ENCODE data around the gene HS3ST5.
"Not testable (repeated sequence)": the region's sequence is repeated elsewhere in the genome, so short reads cannot be mapped to it uniquely, and the experiment has no call there.

Gene HS3ST5

GRCh38 chr6:114055349-114055748 lies 287.5 kb downstream of the HS3ST5 start:
- no peak for DNase-seq (ENCODE audit: low read depth in 2 of 2, low spot score in 1 of 2)

- DNase-seq (ENCODE audit: low read depth in 2 of 2, low spot score in 1 of 2), result no peak
These were observed 289.0 kb downstream of the HS3ST5 start for GRCh38 chr6:114053791-114054190.

DNA sequence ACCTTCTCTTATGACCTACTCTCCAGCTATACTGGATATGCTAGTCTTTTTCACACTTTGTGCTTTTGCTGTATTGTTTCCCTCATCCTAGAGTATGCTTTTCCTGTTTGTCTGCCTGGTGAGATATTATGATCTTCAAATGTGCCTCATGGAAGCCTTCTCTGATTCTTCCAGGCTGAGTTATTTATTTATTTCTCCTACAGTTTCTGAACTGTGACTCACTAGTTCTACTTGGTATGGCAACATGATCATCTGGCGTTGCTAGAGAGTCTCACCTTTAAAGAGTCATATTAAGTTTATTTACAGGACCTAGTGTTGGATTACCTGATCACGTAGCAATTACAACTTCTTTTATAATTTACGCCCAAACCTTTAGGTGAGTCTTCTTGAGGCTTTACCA lies 290.7 kb downstream of the HS3ST5 start:
- no peak for DNase-seq (ENCODE audit: low read depth in 2 of 2, low spot score in 1 of 2)

GRCh38 chr6:114051031-114051430 lies 291.8 kb downstream of the HS3ST5 start:
- no peak for DNase-seq (ENCODE audit: low read depth in 2 of 2, low spot score in 1 of 2)

DNA sequence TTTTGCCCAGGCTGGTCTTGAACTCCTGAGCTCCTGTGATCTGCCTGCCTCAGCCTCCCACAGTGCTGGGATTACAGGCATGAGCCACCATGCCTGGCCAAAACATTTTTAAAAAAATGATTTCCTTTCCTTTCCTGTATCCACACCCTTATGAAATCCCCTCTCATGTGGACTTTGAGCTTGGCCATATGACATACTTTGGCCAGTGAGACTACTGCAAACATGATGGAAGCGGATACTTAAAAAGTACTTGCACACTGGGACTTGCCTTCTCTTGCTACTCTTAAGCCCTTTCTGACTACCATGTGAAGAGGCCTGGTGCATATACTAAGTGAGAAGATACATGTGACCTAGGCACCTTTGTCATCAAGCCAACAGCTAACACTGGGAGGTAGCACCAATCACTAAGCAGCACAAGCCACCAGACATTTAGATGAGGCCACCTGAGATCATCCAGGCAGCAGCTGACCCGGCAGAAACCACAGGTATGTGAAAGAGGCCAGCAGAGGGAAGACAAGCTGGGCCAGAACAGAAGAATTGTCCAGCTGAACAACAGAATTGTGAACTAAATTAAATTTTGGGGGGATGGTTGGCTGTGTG lies 293.4 kb downstream of the HS3ST5 start:
- DNase-seq (ENCODE audit: low read depth in 2 of 2, low spot score in 1 of 2), result no peak

DNA sequence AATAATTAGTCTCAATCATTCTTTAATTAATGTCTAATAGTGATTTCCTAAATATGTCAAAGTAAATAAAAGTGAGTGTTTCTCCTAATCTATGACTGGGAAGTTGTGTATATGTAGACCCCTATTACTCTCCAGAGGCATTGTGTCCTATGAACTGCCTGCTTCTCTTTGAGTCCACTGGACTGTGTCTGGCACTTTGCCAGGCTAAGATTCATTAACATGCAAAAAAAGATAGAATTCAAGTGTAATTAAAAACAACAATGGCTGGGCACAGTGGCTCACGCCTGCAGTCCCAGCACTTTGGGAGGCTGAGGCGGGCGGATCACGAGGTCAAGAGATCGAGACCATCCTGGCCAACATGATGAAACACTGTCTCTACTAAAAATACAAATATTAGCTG lies 298.3 kb downstream of the HS3ST5 start:
- not testable (repeated sequence) for DNase-seq (ENCODE audit: low read depth in 2 of 2, low spot score in 1 of 2)

DNA sequence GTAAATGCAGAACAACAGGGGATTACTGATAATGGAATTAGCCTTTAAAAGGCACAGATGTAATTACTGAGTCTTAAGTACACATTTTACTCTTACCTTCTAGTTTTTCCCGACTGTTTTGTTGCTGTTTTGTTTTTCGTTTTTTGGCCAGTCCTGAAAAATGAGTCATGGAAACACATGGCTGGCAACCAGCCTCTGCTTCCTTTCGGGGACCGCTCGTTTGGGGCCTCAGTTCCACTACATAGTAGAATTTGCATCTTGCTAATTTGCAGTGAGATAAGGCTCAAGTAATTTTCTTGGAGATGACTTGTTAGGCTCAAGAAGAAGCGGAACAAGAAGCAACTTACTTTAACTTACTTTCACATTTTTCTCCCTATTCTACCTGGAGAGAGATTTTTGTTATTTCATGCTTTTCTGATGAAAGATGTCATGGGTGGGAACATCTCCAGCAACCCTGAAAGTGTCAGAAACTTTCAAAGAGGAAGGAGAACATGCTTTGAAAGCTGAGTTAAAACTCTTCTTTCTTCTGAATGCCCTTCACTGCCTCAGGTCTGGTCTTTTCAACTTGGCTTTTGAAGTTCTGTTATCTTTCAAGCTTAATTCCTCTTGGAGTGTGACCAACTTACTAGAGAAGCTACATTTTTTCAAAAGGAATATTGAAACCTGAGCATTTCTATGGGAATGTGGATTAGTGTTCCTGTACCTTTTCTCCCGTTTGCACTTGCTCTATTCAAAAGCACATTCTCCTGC lies 300.4 kb downstream of the HS3ST5 start:
- no peak for DNase-seq (ENCODE audit: low read depth in 2 of 2, low spot score in 1 of 2)

GRCh38 chr6:114040871-114041270 lies 302.0 kb downstream of the HS3ST5 start:
- DNase-seq (ENCODE audit: low read depth in 2 of 2, low spot score in 1 of 2), result no peak

DNA sequence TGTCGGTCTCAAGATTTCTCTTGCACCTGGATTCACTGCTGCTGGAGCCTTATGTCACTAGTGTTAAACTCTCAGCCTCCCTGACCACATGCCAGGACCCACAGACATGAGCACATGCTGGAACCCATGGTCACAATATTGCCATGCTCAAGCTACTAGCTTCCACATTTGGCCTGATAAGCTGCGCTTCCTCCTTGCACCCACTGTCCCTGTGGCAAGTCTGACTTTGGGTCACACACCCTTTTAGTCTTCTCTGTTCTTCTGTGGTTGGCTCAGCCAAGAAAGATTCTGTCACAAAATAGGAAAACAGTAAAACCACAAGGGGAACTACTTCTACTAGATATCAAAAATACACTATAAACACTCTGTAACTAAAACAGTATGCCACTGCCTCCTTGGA lies 303.0 kb downstream of the HS3ST5 start:
- no peak for DNase-seq (ENCODE audit: low read depth in 2 of 2, low spot score in 1 of 2)

GRCh38 chr6:114033606-114034005 lies 309.2 kb downstream of the HS3ST5 start:
- DNase-seq (ENCODE audit: low read depth in 2 of 2, low spot score in 1 of 2), result no peak

DNA sequence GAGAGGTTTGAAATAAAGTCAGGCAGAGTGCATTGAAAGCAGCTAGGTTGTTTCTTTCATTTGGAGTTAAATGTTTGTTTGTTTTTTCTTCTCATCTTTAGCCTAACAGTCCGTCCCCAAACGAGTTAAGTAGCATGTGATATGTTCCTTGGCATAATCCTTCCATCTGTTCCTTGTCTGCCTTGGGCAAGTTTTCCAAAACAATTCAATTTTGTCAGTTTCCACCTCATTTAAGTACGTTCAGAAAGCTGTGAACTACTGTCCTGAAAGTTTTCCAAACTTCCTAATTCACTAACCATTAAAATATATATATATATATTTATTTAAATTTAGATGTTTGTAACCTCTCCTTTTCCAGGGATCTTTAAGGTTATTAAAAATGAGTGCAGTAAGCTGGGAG lies 310.1 kb downstream of the HS3ST5 start:
- no peak for DNase-seq (ENCODE audit: low read depth in 2 of 2, low spot score in 1 of 2)

- no peak for DNase-seq (ENCODE audit: low read depth in 2 of 2, low spot score in 1 of 2)
These were observed 312.1 kb downstream of the HS3ST5 start for GRCh38 chr6:114030767-114031166.

GRCh38 chr6:114024746-114025145 lies 318.1 kb downstream of the HS3ST5 start:
- DNase-seq (ENCODE audit: low read depth in 2 of 2, low spot score in 1 of 2), result no peak

DNA sequence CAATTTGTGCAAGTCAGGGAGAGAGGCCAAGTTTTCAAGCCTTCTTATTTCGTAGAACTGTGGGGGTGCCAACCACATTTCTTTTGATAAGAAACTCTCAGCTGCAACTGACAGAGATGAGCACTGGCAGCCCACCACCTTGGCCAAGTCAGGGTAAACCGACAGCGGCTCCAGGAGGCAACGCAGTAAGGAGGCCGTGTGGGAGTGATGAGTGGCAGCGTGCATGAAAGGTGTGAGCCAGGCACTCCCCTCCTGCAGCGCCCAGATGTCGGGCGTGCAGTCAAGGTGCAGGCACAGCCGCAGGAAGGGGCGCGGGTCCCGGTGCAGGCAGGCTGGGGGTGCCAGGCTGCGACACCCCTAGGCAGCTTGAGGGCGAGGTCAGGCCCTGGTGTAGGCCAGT lies 322.6 kb downstream of the HS3ST5 start:
- no peak for DNase-seq (ENCODE audit: low read depth in 2 of 2, low spot score in 1 of 2)

- DNase-seq (ENCODE audit: low read depth in 2 of 2, low spot score in 1 of 2), result not testable (repeated sequence)
These were observed 325.7 kb downstream of the HS3ST5 start for GRCh38 chr6:114017146-114017545.

GRCh38 chr6:114014106-114014505 lies 328.7 kb downstream of the HS3ST5 start:
- not testable (repeated sequence) for DNase-seq (ENCODE audit: low read depth in 2 of 2, low spot score in 1 of 2)

- not testable (repeated sequence) for DNase-seq (ENCODE audit: low read depth in 2 of 2, low spot score in 1 of 2)
These were observed 331.3 kb downstream of the HS3ST5 start for GRCh38 chr6:114011486-114011885.

DNA sequence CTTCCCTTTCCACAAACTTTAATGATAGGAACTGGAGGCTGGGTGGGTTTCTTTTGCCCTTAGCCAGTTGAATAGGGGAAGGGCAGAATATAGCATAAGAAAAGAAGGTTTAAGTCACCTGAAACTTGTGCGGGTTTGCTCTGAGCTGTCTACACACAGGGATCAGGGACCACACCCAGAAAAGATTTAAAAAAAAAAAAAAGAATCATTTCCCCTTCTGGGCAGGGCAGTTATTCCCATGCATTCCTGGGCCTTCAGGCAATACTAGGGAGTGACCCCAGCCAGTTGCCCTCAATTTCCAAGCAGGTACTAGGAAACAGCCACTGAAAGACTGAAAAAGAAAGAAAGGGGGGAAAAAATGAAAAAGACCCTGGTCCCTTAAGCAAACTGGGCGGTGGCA lies 332.3 kb downstream of the HS3ST5 start:
- no peak for DNase-seq (ENCODE audit: low read depth in 2 of 2, low spot score in 1 of 2)

DNA sequence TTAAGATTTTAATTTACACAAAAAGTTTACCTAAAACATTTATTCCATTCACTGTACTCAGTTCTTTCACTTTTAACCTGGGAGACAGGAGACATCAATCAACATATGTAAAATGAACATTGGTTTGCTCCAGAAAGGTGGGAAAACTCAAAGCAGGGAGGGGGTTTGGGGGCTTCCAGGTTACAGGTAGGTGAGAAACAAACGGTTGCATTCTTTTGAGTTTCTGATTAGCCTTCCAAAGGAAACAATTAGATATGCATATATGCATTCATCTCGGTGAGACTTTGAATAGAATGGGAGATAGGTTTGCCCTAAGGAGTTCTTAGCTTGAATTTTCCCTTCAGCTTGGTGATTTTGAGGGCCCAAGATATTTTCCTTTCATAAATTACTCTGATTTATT lies 333.6 kb downstream of the HS3ST5 start:
- no peak for DNase-seq (ENCODE audit: low read depth in 2 of 2, low spot score in 1 of 2)

DNA sequence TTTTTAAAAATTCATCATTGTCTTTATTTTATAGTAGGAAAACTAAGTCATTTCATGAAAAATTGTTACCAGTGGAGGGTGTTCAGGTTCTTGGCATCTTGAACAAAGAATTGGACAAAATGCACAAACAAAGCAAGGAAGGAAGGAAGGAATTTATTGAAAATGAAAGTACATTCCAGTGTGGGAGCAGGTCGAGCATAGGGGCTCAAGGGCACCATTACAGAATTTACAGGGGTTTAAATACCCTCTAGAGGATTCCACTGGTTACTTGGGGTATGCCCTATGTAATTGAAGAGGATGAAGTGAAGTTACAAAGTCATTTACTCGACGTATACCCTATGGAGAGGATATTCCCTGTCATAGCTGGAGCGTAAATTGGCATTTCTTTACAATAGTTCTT lies 334.5 kb downstream of the HS3ST5 start:
- DNase-seq (ENCODE audit: low read depth in 2 of 2, low spot score in 1 of 2), result no peak

GRCh38 chr6:114007516-114007915 lies 335.3 kb downstream of the HS3ST5 start:
- no peak for DNase-seq (ENCODE audit: low read depth in 2 of 2, low spot score in 1 of 2)
